ENCODE measurements around the gene TRIM13.

GRCh38 chr13:49993666-49994065 lies 3.2 kb upstream of the TRIM13 start:
- TF ChIP-seq POLR2A (IDR thresholded peaks at IDR 0.05) (no peak), CTCF (IDR thresholded peaks at IDR 0.05) (no peak)

All from adrenal gland (tissue), 5 donors.